Right renal cortex interstitium (tissue), 3 donors: ENCODE results near the gene SEZ6L. TPM values are rescaled to one million over a fixed set of nuclear protein-coding genes. Genes with fewer than 3 reads are reported as not detected.

Experiments
- DNase-seq, 3 donors: peaks; one replicate each; pipeline ENCODE4 v3.0.0-alpha.2; 2013; ENCODE audit warnings: low read depth in 3 of 3, low spot score in 2 of 3
- polyA plus RNA-seq, 3 donors: library from polyadenylated mRNA; unstranded; fragments of 120-200 nt; gene quantifications; one replicate each; pipeline ENCODE4 v1.2.1, GENCODE V29; 2013; ENCODE audit not compliant: insufficient read length in 3 of 3

Gene SEZ6L
- polyA plus RNA-seq, 3 donors: 0.15 to 0.27 (median 0.17) TPM

- DNase-seq: no peak
Measured at GRCh38 chr22:26238596-26238995, 69.3 kb downstream of the SEZ6L start.

- no peak for DNase-seq
Measured at GRCh38 chr22:26239581-26239980, 70.3 kb downstream of the SEZ6L start.

- DNase-seq: no peak
Measured at GRCh38 chr22:26241361-26241760, 72.1 kb downstream of the SEZ6L start.

GRCh38 chr22:26245001-26245400 is 75.7 kb downstream of the SEZ6L start:
- DNase-seq: no peak

GRCh38 chr22:26246552-26246951 is 77.3 kb downstream of the SEZ6L start:
- no peak for DNase-seq

GRCh38 chr22:26251869-26252268 is 82.6 kb downstream of the SEZ6L start:
- DNase-seq: no peak

- peak in 1 of 3 donors; percentile 12 for DNase-seq
Measured at GRCh38 chr22:26259510-26259909, 90.2 kb downstream of the SEZ6L start.

- no peak for DNase-seq
Measured at GRCh38 chr22:26264162-26264561, 94.9 kb downstream of the SEZ6L start.

- DNase-seq: no peak
Measured at GRCh38 chr22:26265281-26265680, 96.0 kb downstream of the SEZ6L start.

GRCh38 chr22:26265909-26266308 is 96.6 kb downstream of the SEZ6L start:
- no peak for DNase-seq

GRCh38 chr22:26267856-26268255 is 98.6 kb downstream of the SEZ6L start:
- DNase-seq: no peak

- no peak for DNase-seq
Measured at GRCh38 chr22:26269572-26269971, 100.3 kb downstream of the SEZ6L start.

GRCh38 chr22:26271427-26271826 is 102.2 kb downstream of the SEZ6L start:
- no peak for DNase-seq

GRCh38 chr22:26273011-26273675 is 103.9 kb downstream of the SEZ6L start:
- no peak for DNase-seq

GRCh38 chr22:26276529-26277160 is 107.4 kb downstream of the SEZ6L start:
- DNase-seq: no peak

- DNase-seq: no peak
Measured at GRCh38 chr22:26281941-26282340, 112.7 kb downstream of the SEZ6L start.

- no peak for DNase-seq
Measured at GRCh38 chr22:26283330-26283729, 114.1 kb downstream of the SEZ6L start.

GRCh38 chr22:26285632-26286031 is 116.4 kb downstream of the SEZ6L start:
- DNase-seq: no peak

GRCh38 chr22:26286091-26286820 is 117.0 kb downstream of the SEZ6L start:
- no peak for DNase-seq

GRCh38 chr22:26287382-26288225 is 118.3 kb downstream of the SEZ6L start:
- DNase-seq: no peak

- no peak for DNase-seq
Measured at GRCh38 chr22:26289611-26290101, 120.4 kb downstream of the SEZ6L start.
